HG03159 (cell line): ENCODE results near the gene S100A11.

Experiments used
- ATAC-seq: cut with Tn5 transposase; IDR thresholded peaks from one replicate; pipeline ENCODE4 v1.9.1; 2021; ENCODE audit warnings: mild to moderate bottlenecking, moderate library complexity; ENCODE audit not compliant: unreplicated experiment

Gene S100A11

DNA sequence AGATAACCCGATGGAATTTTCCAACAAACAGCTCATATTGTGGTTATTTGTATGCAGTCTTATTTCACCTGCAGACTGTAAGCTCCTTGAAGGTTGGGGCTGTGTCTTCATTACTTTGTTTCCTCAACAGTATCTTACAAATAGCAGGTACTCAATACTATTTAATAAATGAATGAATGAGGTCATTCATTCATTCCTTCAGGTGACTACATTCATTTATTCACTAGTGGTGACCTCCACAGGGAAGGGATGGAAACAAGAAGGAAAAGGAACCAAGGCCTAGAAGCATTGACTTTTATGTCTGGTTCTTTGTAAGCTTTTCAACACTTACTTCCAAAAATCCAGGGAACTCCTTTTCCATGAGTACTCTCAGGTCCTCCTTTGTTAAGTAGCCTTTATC, 51.0 kb downstream of the S100A11 start:
- no peak for ATAC-seq

DNA sequence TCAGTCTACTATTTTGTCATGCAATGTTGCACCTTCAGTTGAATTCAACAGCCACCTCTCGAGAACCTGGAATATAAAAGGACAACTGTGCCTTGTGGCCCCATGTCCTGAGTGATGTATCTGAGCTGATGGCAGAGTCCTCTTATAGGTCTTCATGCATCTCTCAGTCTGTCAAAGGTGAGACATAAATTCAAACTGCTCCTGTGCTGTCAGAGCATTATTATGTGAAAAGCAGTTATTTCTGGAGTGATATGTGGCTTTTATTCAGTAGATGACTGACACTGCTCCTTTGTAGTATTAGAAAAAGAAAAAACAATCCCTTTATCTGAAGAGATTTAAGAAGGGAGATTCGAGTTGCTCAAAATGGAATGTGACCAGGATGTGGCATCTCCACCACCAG, 51.5 kb downstream of the S100A11 start:
- no peak for ATAC-seq

DNA sequence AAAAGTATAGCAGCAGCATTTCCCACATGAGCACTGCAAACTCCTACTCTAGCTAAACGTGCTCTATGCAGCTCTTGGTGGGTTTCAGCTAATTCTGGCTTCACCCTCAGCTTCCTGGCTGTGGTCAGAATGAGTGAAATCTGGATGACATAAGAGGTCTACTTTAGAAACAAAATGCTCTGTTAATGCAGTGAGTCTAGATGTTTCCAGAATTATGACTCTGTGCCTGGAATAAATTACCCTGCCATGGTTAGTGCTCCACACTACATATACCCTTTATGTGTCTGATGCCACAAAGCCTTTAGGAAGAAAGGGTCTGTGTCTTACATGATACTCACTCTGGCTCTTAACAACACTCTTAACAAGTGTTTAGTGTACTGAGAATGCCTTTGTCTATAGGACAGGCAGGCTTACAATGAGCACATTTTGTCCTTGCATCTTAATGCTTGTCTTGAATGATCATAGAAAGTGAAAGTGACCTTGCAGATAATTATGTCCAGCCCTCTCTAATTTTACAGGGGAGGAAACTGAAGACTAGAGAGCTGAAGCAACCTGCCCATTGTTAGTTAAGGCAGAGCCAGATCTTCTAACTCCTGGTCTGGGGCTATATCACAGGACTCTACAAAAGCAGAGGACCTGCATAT, 52.4 kb downstream of the S100A11 start:
- no peak for ATAC-seq
